ENCODE measurements around the gene KRTAP6-3.

The KRTAP6-3 gene

DNA sequence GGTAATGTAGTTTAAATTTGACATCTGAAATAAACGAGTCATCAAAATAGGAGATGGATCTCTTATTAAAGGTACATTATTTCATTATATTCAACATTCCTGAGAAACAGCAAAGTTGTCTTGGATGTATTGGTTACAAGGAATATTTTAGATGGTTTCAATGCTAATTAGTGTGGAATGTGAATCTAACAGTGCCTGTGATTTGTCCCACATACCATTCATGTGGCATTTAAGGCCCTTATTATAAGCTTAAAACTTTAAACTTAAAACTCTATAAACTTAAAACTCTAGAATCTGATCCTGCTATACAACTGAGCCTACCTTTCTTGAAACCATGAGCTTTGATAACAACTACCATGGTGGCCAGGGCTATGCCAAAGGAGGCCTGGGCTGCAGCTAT is 8.5 kb downstream of the KRTAP6-3 start, which contains the start of gene KRTAP22-1:
TSS of gene KRTAP22-1 (plus strand) at position 301 of the 400 bp plus-strand sequence.
- TF ChIP-seq, protein P1, sequence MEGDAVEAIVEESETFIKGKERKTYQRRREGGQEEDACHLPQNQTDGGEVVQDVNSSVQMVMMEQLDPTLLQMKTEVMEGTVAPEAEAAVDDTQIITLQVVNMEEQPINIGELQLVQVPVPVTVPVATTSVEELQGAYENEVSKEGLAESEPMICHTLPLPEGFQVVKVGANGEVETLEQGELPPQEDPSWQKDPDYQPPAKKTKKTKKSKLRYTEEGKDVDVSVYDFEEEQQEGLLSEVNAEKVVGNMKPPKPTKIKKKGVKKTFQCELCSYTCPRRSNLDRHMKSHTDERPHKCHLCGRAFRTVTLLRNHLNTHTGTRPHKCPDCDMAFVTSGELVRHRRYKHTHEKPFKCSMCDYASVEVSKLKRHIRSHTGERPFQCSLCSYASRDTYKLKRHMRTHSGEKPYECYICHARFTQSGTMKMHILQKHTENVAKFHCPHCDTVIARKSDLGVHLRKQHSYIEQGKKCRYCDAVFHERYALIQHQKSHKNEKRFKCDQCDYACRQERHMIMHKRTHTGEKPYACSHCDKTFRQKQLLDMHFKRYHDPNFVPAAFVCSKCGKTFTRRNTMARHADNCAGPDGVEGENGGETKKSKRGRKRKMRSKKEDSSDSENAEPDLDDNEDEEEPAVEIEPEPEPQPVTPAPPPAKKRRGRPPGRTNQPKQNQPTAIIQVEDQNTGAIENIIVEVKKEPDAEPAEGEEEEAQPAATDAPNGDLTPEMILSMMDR (conservative IDR thresholded peaks at IDR 0.05): no peak
- no peak within 1 kb of the TSS for H3K27ac ChIP-seq

DNA sequence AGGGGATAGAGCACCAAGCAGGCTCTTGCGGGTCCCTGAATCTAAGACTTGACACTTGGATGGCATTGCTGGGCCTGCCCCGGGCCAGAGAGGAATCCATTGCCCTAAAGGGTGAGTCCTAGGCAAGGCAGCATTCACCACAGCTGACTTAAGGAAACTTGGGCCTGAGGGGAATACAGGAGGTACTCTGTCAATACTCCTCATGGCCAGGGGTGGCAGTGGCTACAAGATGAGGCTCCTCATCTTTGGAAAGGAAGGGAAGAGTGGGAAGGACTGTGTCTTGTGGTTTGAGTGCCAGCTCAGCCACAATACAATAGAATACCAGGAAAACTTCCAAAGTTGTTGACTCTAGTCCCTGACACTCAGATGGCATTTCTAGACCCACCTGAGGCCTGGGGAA is 13.7 kb downstream of the KRTAP6-3 start:
- TF ChIP-seq, protein P1 (conservative IDR thresholded peaks at IDR 0.05): no peak
- H3K27ac ChIP-seq: no peak overlapping the region

DNA sequence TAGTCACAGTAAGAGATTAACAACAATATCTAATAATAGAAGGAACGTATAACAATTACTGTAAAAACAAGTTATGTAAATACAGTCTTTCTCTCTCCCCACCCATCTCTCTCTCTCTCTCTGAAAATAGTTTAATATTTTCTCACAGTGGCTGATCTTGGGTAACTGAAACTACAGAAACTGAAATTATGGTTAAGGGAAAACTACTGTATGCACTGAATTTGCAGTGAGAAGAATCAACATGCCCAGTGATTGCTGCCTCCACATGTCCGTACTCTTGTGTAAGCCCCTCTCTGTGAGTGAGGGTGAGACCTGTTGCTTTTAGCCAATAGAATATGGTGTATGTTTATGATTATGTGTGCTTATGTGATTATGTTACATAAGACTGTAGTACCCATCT is 19.9 kb downstream of the KRTAP6-3 start:
- TF ChIP-seq, protein P1 (conservative IDR thresholded peaks at IDR 0.05): no peak
- no peak overlapping the region for H3K27ac ChIP-seq

DNA sequence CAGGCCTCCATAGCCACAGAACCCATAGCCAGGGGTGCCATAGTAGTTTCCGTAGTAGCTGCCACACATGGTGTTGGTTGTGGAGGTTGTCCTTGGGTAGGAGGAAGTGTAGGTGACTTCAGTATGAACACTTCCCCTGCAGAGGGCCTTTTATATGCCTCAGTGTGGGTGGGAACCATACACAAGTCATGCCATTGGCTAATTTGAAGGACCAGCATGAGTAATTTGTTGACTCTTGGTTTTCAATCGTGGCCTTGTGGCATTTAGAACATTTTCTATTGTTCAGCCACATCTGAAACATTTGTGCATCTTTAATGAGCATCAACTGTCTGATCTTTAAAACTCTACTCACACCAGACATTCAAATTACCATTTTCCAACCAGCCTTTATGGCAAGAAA is 21.6 kb downstream of the KRTAP6-3 start, which contains the start of gene KRTAP6-1:
TSS of gene KRTAP6-1 (minus strand) at position 95 of the 400 bp plus-strand sequence. CDS start at position 69, 26 bp downstream.
- TF ChIP-seq, protein P1 (conservative IDR thresholded peaks at IDR 0.05): no peak
- no peak within 1 kb of the TSS for H3K27ac ChIP-seq

DNA sequence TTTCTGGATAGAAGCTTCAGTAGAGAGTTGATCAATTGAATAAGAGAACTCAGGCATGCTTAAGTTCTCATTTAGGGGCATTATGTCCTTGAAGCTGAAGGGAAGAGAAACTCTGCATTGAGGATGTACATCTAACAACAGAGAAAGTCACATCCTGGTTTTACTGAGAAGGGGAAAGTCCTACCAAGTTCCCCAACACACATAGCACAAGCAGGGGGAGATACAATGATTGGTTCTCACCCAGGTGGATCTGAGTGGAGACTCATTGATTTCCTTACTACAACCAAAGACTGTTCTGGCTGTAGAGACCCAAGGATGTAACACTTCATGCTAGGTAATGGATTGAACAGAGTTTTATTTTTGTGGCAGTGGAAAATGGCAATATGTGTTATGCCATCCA is 23.0 kb downstream of the KRTAP6-3 start:
- TF ChIP-seq, protein P1 (conservative IDR thresholded peaks at IDR 0.05): no peak
- H3K27ac ChIP-seq: no peak overlapping the region

DNA sequence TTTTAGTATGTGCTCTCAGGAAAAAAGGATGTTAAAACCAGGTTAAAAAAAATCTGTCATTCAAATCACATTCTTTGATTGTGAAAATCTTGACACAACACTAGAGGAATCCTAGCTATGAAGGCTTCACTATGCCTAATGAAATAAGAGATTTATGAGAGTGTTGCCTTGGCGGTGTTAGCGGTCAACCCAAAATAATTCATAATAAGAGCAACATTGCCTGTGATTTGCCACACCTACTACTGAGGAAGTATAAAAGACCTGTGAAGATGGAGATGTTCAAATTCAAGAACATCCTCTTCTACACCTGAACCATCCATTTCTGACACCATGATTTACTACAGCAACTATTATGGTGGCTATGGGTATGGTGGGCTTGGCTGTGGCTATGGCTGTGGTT is 23.9 kb downstream of the KRTAP6-3 start, which contains the start of gene KRTAP20-1:
TSS of gene KRTAP20-1 (plus strand) at position 301 of the 400 bp plus-strand sequence. CDS start at position 331, 30 bp downstream.
- TF ChIP-seq, protein P1 (conservative IDR thresholded peaks at IDR 0.05): no peak
- H3K27ac ChIP-seq: no peak within 1 kb of the TSS

DNA sequence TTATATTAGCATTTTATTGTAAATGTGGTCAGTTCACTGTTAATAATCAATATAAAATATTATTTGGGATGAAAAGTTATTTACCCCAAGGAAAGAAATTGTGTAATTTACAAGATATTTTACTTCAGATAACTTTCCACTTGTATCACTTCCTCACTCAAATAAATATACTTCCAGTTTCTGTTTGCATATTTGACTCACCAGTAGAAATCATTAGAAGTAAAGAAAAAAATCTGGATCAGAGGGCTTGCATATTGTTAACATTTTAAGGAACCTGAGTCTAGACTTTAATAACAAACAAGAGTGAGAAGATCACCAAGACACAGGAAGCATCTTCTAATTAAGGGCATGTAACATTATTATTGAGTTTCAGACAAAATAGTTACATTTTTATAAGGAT is 27.8 kb downstream of the KRTAP6-3 start:
- TF ChIP-seq, protein P1 (conservative IDR thresholded peaks at IDR 0.05): no peak

More for the DNA sequence above, 27.8 kb downstream of the KRTAP6-3 start:
- H3K27ac ChIP-seq: no peak overlapping the region
